Spleen (tissue), 7 donors: ENCODE data around the gene TTC29.
"Not testable (repeated sequence)": the region's sequence is repeated elsewhere in the genome, so short reads cannot be mapped to it uniquely, and the experiment has no call there.

Source experiments
- POLR2AphosphoS5 ChIP-seq, 3 donors: sonication (generic); formaldehyde crosslinking; IDR thresholded peaks; one replicate each; pipeline ENCODE4 v1.5.1; 2017; ENCODE audit warnings: antibody characterized with exemption in 3 of 3
- TF ChIP-seq, protein P1 (sequence below), 11 experiments: fragments of 200-600 bp in 7 of 11; fragments of 450-650 bp in 4 of 11; sonication (generic) in 4 of 11; IDR thresholded peaks in 8 of 11; conservative IDR thresholded peaks in 3 of 11; 1 replicate in 7 of 11; 2 replicates in 4 of 11; pipeline versions ENCODE4 v1.4.0 to v1.8.0; 2016 to 2021; ENCODE audit warnings: antibody characterized with exemption in 11 of 11, inconsistent platforms in 4 of 11, mild to moderate bottlenecking in 1 of 11
- donor health status: DM: no; HTN: no; CAD: no; lungs with moderate emphysema.
- donor health status: DM: no; HTN: no; CAD: no.
- donor health status: DM: no; HTN: no; CAD: no.

DNA sequence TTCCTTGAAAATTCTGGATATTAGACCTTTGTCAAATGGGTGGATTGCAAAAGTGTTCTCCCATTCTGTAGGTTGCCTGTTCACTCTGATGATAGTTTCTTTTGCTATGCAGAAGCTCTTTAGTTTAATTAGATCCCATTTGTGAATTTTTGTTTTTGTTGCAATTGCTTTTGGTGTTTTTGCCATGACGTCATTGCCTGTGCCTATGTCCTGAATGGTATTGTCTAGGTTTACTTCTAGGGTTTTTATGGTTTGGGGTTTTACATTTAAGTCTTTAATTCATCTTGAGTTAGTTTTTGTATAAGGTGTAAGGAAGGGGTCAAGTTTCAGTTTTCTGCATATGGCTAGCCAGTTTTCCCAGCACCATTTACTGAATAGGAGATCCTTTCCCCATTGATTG, 122.7 kb downstream of the TTC29 start:
- TF ChIP-seq POLR2AphosphoS5 (IDR thresholded peaks at IDR 0.05): not testable (repeated sequence)
- TF ChIP-seq, protein P1, sequence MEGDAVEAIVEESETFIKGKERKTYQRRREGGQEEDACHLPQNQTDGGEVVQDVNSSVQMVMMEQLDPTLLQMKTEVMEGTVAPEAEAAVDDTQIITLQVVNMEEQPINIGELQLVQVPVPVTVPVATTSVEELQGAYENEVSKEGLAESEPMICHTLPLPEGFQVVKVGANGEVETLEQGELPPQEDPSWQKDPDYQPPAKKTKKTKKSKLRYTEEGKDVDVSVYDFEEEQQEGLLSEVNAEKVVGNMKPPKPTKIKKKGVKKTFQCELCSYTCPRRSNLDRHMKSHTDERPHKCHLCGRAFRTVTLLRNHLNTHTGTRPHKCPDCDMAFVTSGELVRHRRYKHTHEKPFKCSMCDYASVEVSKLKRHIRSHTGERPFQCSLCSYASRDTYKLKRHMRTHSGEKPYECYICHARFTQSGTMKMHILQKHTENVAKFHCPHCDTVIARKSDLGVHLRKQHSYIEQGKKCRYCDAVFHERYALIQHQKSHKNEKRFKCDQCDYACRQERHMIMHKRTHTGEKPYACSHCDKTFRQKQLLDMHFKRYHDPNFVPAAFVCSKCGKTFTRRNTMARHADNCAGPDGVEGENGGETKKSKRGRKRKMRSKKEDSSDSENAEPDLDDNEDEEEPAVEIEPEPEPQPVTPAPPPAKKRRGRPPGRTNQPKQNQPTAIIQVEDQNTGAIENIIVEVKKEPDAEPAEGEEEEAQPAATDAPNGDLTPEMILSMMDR (IDR thresholded peaks at IDR 0.05 in 8 of 11, conservative IDR thresholded peaks at IDR 0.05 in 3 of 11): not testable (repeated sequence)
